Spleen (tissue), 11 donors: ENCODE measurements around the gene RAD51B. TPM values are rescaled to one million over a fixed set of nuclear protein-coding genes. Genes with fewer than 3 reads are reported as not detected.

Experiments
- DNase-seq: peaks from one replicate; pipeline ENCODE4 v3.0.0-alpha.2; 2020
- H3K27ac ChIP-seq, 8 donors: fragments of 200-600 bp; sonication (generic) in 7 of 8; 1 replicate in 4 of 8; 2 replicates in 4 of 8; pipeline versions ENCODE4 v1.5.0 to v1.8.0; 2016 to 2021; ENCODE audit warnings: inconsistent platforms in 4 of 8, mild to moderate bottlenecking in 4 of 8, moderate library complexity in 1 of 8
- H3K27me3 ChIP-seq, 7 donors: fragments of 200-600 bp; sonication (generic) in 6 of 7; replicated peaks in 1 of 7; 1 replicate in 4 of 7; 2 replicates in 3 of 7; pipeline versions ENCODE4 v1.5.0 to v1.8.0; 2016 to 2021; ENCODE audit warnings: inconsistent platforms in 3 of 7, mild to moderate bottlenecking in 1 of 7
- H3K36me3 ChIP-seq, 6 donors: fragments of 200-600 bp; sonication (generic) in 5 of 6; 1 replicate in 4 of 6; 2 replicates in 2 of 6; pipeline versions ENCODE4 v1.5.0 to v1.8.0; 2016 to 2021; ENCODE audit warnings: inconsistent platforms in 2 of 6
- H3K4me1 ChIP-seq, 6 donors: fragments of 200-600 bp; sonication (generic) in 5 of 6; 1 replicate in 3 of 6; 2 replicates in 3 of 6; pipeline versions ENCODE4 v1.5.0 to v1.8.0; 2016 to 2021; ENCODE audit warnings: inconsistent platforms in 3 of 6
- H3K4me3 ChIP-seq, 8 donors: fragments of 200-600 bp; sonication (generic) in 7 of 8; 1 replicate in 4 of 8; 2 replicates in 4 of 8; pipeline versions ENCODE4 v1.5.0 to v1.8.0; 2016 to 2021; ENCODE audit warnings: inconsistent platforms in 4 of 8, mild to moderate bottlenecking in 4 of 8, moderate library complexity in 2 of 8
- H3K9me3 ChIP-seq, 8 donors: fragments of 200-600 bp; sonication (generic) in 7 of 8; 1 replicate in 4 of 8; 2 replicates in 4 of 8; pipeline versions ENCODE4 v1.5.0 to v1.8.0; 2016 to 2021; ENCODE audit warnings: inconsistent platforms in 4 of 8
- POLR2A ChIP-seq, 3 donors: fragments of 450-650 bp; IDR thresholded peaks; one replicate each; pipeline ENCODE4 v1.5.1; 2017; ENCODE audit warnings: antibody characterized with exemption in 3 of 3, mild to moderate bottlenecking in 1 of 3
- POLR2AphosphoS5 ChIP-seq, 3 donors: sonication (generic); formaldehyde crosslinking; IDR thresholded peaks; one replicate each; pipeline ENCODE4 v1.5.1; 2017; ENCODE audit warnings: antibody characterized with exemption in 3 of 3
- WGBS, 5 donors: extraction: QIAGEN DNeasy Blood & Tissue Kit in 3 of 5; methylation state at CpG; one replicate each; pipeline versions ENCODE4 v1.1.5 to v1.1.7; 2013 to 2018; 5-methylcytosine and 5-hydroxymethylcytosine counted together
- intact Hi-C: fragments of 100-400 bp; cut with DNase I; formaldehyde crosslinking; loops from one replicate; pipeline ENCODE4 v1.15.0; 2023; ENCODE audit warnings: low total_unique reads
- polyA plus RNA-seq, 3 donors: library from polyadenylated mRNA; stranded (reverse); fragments of 200-250 nt; gene quantifications; one replicate each; pipeline ENCODE4 v1.2.1, GENCODE V29; 2013
- total RNA-seq, 7 donors: library from RNA; depleted of rRNA in 3 of 7; stranded (reverse); fragments of >200 nt in 3 of 7; fragmentation: NEBNext Ultra II Directional in 4 of 7; extraction: Animal tissue kit (Norgen Biotek cat#: 25700) in 4 of 7; gene quantifications; one replicate each; pipeline versions ENCODE4 v1.1.0 to v1.2.1, GENCODE V29; 2016 to 2021
- TF ChIP-seq, protein P1 (sequence below), 11 experiments: fragments of 200-600 bp in 7 of 11; fragments of 450-650 bp in 4 of 11; sonication (generic) in 4 of 11; IDR thresholded peaks in 8 of 11; conservative IDR thresholded peaks in 3 of 11; 1 replicate in 7 of 11; 2 replicates in 4 of 11; pipeline versions ENCODE4 v1.4.0 to v1.8.0; 2016 to 2021; ENCODE audit warnings: antibody characterized with exemption in 11 of 11, inconsistent platforms in 4 of 11, mild to moderate bottlenecking in 1 of 11
- donor health status: healthy with polysubstance abuse.
- donor health status: DM: no; HTN: no; CAD: no; lungs with moderate emphysema.
- donor health status: DM: no; HTN: no; CAD: no.
- donor health status: Bipolar disorder and iron deficiency.
- donor health status: healthy.
- donor health status: DM: no; HTN: no; CAD: no.
- donor health status: DM: yes; HTN: yes; CAD: no.

Gene RAD51B
- total and polyA plus RNA-seq, 10 donors, result 4.2 to 43.7 (median 29.8) TPM

DNA sequence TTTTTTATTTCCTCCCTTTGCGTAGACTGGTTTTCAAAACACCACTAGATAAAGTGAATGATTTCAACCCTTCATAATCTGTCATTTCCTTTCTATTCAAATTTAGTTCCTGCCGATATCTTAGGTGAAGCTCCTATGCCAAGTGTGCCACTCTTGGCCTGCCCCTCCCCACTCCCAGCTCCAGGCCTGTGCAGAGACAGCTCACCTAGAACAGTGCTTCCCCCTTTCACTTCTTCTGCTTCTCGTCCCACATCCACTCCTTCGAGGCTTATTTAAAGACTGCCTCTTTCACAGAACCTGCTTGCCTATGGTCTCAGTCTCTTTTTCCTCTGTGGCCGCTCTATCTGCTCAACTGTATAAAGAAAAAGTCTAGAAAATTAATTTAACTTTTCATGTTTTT lies 473.8 kb downstream of the RAD51B start:
- peaks cover 30 to 79% (median 46%) of the 10 kb centered on the region in 6 donors for H3K4me1 ChIP-seq
- peak overlapping the region in 7 of 8 donors; percentile 6 to 80 (median 62) for H3K27ac ChIP-seq
- H3K4me3 ChIP-seq, result no peak overlapping the region
- peak; percentile 81 for DNase-seq
- H3K9me3 ChIP-seq, result no peaks in the 10 kb centered on the region
- intact Hi-C loops, result no loop called here
- no peaks in the 10 kb centered on the region for H3K27me3 ChIP-seq
- TF ChIP-seq POLR2A (IDR thresholded peaks at IDR 0.05) (no peak), POLR2AphosphoS5 (IDR thresholded peaks at IDR 0.05) (peak in 2 of 3 donors; percentile 43 to 75)
- TF ChIP-seq, protein P1, sequence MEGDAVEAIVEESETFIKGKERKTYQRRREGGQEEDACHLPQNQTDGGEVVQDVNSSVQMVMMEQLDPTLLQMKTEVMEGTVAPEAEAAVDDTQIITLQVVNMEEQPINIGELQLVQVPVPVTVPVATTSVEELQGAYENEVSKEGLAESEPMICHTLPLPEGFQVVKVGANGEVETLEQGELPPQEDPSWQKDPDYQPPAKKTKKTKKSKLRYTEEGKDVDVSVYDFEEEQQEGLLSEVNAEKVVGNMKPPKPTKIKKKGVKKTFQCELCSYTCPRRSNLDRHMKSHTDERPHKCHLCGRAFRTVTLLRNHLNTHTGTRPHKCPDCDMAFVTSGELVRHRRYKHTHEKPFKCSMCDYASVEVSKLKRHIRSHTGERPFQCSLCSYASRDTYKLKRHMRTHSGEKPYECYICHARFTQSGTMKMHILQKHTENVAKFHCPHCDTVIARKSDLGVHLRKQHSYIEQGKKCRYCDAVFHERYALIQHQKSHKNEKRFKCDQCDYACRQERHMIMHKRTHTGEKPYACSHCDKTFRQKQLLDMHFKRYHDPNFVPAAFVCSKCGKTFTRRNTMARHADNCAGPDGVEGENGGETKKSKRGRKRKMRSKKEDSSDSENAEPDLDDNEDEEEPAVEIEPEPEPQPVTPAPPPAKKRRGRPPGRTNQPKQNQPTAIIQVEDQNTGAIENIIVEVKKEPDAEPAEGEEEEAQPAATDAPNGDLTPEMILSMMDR (IDR thresholded peaks at IDR 0.05 in 8 of 11, conservative IDR thresholded peaks at IDR 0.05 in 3 of 11), result no peak
- H3K36me3 ChIP-seq, result no peaks in the 10 kb centered on the region
- WGBS, 5 donors, result 30 to 50% (median 33%) methylated on average over 5 of the region's 5 CpGs

DNA sequence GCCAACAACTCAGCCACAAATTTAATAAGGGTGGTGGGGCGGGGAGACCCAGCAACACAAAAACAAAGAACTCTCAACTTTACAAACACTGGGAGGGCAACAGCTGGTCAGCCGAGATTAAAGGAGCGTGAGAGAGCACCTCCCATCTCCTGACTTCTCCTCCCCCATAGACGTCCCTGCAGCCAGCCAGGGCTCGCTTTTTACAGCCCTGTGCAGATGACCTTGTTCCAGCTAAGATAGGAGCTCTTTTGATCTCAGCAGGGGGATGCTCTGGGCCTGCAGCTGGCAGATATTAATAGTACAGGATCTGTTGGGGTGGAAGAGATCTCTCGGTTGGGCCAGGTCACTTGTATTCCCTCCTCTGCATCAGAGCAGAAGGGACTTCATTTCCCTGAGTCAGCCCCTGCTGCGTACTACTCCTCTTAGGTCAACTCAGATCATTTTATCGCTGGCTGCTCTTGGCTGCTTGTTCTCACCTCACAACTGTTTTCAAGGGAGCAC lies 475.8 kb downstream of the RAD51B start:
- Histone ChIP-seq H3K4me1 (peaks cover 30 to 74% (median 46%) of the 10 kb centered on the region in 6 donors), H3K36me3 (no peaks in the 10 kb centered on the region), H3K27me3 (no peaks in the 10 kb centered on the region), H3K9me3 (no peaks in the 10 kb centered on the region), H3K4me3 (no peak overlapping the region), H3K27ac (peak overlapping the region in 6 of 8 donors; percentile 1 to 80 (median 34))
- 54 to 74% (median 62%) methylated on average over 8 of the region's 8 CpGs for WGBS, 5 donors
- peak in 1 of 3 donors; percentile 47 for TF ChIP-seq POLR2AphosphoS5 (IDR thresholded peaks at IDR 0.05)
- TF ChIP-seq POLR2A (IDR thresholded peaks at IDR 0.05), result no peak
- intact Hi-C loops, result no loop called here
- peak; percentile 75 for DNase-seq

DNA sequence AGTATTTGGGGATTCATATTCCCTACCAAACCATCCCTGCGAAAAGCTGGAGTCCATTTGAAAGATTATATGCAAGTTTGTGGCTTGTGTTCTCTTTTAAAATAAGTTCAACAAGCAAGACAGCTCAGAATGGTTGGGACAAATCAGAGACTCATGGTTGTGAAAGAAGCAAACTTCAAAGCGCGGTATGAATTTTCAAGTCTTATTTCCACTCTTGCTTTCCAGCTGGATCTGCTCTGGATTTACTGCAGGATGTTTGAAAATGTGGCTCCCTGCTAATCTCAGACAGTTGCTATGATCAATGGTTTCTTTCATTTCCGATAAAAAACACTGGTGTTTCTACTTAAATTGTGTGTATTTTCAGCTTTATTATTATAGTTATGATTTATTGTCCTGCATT lies 477.5 kb downstream of the RAD51B start:
- no peaks in the 10 kb centered on the region for H3K27me3 ChIP-seq
- TF ChIP-seq, protein P1 (IDR thresholded peaks at IDR 0.05 in 8 of 11, conservative IDR thresholded peaks at IDR 0.05 in 3 of 11), result no peak
- TF ChIP-seq POLR2A (IDR thresholded peaks at IDR 0.05) (no peak), POLR2AphosphoS5 (IDR thresholded peaks at IDR 0.05) (no peak)
- peak overlapping the region in 1 of 8 donors; percentile 80 for H3K27ac ChIP-seq
- no peak for DNase-seq
- intact Hi-C loops, result no loop called here
- H3K4me3 ChIP-seq, result no peak overlapping the region
- peaks cover 26 to 57% (median 39%) of the 10 kb centered on the region in 6 donors for H3K4me1 ChIP-seq
- no peaks in the 10 kb centered on the region for H3K36me3 ChIP-seq
- 85 to 94% (median 91%) methylated on average over 4 of the region's 4 CpGs for WGBS, 5 donors
- H3K9me3 ChIP-seq, result peaks cover 0 to 3% (median 0%) of the 10 kb centered on the region in 8 donors

DNA sequence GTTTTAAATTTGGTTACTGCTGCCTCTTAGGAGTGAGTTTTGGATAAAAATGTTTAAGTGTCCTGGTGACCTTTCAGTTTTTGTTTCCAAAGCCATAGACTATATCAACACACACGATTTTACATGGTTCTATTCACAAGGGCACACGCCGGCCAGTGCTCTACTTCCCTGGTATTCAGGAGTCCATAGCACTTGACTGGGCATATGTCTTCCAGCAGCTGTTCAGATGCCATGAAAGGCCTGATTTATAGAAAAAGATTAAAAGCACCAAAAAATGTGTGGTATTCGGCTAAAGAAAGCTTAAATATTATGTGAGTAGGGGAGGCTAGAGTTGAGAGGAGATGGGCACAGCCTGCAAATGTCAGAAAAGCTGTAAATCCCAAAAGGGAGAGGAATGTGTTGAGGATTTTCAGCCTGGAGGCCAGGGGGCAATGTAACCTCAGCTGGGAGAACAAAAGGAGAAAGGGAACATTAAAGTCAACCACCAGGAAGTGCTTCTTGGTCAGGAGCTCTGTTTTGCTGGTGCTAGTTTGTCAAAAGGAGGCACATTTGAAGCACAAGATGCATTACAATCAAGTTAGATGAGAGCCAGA lies 478.4 kb downstream of the RAD51B start:
- intact Hi-C loops, result no loop called here
- peaks cover 18 to 48% (median 30%) of the 10 kb centered on the region in 6 donors for H3K4me1 ChIP-seq
- H3K27ac ChIP-seq, result peak overlapping the region in 4 of 8 donors; percentile 1 to 37 (median 15)
- WGBS, 5 donors, result 78 to 94% (median 85%) methylated on average over 4 of the region's 4 CpGs
- no peak overlapping the region for H3K4me3 ChIP-seq
- H3K36me3 ChIP-seq, result no peaks in the 10 kb centered on the region
- no peaks in the 10 kb centered on the region for H3K27me3 ChIP-seq
- DNase-seq, result no peak
- TF ChIP-seq POLR2AphosphoS5 (IDR thresholded peaks at IDR 0.05), result no peak
- TF ChIP-seq, protein P1 (IDR thresholded peaks at IDR 0.05 in 8 of 11, conservative IDR thresholded peaks at IDR 0.05 in 3 of 11), result no peak
- no peak for TF ChIP-seq POLR2A (IDR thresholded peaks at IDR 0.05)
- H3K9me3 ChIP-seq, result peaks cover 0 to 11% (median 2%) of the 10 kb centered on the region in 8 donors
